HG02943 (cell line): Measurements from ENCODE around the gene NMNAT3.

Source experiments
- ATAC-seq: cut with Tn5 transposase; IDR thresholded peaks from one replicate; pipeline ENCODE4 v1.9.1; 2021; ENCODE audit warnings: mild to moderate bottlenecking, low read depth, moderate library complexity; ENCODE audit not compliant: unreplicated experiment

The NMNAT3 gene

DNA sequence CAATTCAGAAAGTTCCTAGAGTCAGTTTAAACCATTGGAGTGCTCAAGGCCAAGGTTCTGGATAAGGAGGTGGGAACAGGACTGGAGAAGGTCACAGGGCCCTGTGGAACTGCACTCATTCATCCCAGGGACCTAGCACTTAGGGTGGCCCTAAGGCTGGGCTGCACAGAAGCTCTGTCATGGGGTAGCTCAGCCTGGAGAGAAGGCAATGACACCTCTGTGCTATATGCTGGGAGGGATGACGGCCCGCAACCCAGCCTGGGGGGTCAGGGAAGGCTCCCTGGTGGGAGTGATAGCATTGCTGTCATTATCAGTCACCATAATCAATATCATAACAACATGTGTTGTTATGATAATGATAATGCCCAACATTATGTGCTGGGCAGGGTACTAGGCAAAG, 151.6 kb downstream of the NMNAT3 start:
- ATAC-seq = no peak

DNA sequence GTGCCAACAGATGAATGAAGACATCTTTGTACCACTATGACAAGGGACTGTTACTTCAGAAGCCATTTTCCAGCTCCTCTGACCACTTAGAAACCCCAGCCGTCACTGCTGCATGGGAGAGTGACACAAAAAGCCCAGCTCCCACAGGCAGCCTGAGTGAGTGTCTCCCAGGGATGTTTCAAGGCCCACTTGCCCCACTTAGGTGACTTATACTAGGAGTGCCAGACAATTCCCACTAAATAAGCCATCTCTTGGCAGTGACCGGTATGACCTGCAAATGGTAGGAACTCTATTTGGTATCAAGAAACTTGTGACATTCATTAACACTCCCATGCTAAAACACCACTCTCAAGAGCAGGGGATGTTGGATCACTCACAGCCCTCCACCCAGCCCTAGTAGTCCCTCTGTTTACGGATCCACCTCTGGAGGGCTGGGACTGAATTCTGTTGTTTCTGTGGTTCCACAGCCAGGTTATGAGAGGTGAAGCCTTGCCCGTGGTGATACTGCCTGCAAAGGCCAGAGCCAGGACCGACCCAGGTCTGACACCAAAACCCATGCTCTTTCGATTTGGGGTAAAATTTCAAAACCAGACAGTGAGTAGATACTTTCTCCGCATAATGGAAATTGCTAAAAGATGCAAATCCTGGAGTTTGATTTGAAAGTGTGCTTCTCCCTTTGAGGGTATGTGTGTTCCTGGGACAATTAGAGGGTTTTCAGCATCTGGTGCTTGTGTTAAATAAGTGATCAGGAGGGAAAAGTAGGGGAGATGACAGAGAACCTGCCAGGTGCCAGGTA, 152.7 kb downstream of the NMNAT3 start:
- ATAC-seq = no peak

DNA sequence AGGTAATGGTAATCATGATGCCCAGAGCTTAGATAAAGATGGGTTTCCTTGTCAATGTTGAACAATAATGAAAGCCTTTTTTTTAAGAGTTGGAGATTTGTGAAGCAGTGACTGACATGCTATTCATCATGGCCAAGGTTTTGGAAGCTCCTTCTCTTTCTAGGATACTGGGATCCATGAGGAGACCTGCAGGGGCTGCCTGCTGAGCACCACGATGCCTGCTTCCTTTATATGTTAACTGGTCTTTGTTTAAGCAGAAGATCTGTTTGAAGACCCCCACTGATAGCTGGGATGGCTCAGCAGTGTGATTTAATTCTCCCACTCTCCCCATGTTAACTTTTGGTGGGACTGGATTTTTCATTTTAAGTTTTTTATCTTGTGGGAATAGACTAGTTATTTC, 154.1 kb downstream of the NMNAT3 start:
- ATAC-seq = no peak

DNA sequence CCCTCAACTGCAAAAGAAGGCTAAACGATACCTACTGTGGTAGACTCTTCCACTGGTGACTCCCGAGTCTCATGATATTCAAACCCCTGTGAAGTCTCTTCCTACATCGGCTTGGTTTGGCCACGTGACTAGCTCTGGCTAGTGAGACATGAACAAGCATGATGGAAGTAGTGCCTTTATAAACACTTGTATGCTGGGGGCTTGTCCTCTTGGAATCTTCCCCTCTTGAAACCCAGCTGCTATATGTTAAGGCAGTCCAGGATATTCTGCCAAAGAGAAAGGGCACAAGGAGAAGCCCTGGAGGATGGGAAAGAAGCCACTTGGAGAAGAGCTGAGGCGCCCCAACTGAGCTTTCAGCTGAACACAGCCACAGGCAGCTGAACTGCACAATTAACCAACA, 154.6 kb downstream of the NMNAT3 start:
- no peak for ATAC-seq

DNA sequence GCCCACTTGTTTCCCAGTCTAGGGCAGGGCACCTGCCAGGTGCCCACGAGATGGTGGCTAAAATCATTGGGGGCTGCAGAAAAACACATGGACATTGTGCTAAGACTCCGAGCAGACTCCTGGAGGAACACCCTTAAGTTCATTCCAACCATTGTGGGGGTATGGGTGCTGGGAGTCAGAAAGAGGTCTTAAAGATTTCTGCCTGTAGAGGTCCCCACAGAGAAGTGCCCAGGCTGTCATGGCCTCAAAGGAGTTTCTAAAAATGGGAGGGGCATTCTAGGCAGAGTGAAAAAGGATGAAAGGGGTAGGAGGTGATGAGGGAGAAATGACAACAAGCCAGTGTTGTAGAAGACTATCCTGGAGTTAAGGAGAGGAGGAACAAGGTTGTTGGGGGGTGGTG, 155.4 kb downstream of the NMNAT3 start:
- no peak for ATAC-seq

DNA sequence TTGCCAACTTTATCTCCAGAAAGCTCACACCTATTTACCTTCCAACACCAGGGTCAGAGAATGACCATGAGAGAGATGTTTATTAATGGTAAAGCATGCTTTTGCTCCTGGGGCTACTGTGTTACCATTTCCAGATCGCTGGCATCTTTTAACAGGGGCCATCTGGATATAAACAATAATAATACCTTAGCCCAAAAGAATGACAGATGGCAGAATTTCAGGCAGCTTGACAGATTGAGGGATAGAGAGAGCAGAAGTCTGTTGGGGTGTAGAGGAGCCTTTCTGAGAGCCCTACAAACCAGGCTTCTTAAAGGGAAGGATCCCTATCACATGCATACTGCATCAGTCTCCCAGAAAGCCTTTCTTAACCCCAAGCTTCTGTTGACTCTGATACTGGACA, 156.0 kb downstream of the NMNAT3 start:
- no peak for ATAC-seq

DNA sequence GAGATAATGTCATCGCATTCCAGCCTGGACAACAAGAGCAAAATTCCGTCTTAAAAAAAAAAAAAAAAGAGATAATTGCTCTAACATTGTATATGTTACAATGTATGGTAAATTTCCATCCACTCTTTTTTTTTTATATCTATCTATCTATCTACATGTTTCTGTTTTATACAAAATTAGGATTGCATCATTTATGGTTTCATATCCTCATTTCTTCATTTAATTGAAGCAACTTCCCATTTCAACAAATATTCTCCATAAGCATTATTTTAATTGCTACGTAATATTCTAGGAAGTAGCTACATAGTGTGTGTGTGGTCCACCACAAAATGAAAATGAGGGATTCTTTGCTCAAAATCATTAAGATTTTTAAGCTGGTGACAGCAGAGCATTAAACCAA, 156.6 kb downstream of the NMNAT3 start:
- no peak for ATAC-seq

DNA sequence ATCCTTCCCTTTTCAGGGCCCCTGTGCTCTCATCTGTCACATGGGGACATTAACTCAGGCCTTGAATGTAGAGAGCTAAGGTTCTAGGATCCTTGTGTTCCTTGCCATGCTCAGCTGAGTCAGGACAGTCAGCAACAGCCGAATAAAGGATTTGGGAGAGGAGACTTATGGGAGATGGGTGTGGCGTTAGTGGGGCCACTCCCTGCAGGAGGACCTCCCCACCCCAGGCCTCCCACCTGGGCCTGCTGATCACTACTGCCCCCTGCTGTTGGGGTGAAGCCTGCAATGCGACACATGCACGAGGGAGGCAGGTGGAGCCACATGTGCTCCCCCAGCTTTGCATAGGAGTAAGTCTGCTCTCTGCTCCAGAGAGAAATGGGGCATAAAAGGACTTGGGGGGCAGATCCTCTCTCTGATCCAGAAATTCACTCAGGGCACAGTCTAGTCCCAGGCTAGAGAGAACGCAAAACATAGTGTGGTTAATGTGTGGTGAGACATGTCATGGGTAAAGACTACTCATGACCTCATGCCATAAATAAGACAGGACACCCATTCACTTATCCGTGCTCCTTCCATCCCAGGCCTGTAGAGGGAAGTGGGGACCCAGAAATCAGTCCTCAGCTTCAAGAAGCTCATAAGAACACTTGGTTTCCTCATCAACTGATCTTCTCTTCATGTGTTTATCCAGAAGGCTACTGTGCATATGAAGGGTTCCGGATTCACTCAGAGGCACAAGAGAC, 157.6 kb downstream of the NMNAT3 start:
- no peak for ATAC-seq

DNA sequence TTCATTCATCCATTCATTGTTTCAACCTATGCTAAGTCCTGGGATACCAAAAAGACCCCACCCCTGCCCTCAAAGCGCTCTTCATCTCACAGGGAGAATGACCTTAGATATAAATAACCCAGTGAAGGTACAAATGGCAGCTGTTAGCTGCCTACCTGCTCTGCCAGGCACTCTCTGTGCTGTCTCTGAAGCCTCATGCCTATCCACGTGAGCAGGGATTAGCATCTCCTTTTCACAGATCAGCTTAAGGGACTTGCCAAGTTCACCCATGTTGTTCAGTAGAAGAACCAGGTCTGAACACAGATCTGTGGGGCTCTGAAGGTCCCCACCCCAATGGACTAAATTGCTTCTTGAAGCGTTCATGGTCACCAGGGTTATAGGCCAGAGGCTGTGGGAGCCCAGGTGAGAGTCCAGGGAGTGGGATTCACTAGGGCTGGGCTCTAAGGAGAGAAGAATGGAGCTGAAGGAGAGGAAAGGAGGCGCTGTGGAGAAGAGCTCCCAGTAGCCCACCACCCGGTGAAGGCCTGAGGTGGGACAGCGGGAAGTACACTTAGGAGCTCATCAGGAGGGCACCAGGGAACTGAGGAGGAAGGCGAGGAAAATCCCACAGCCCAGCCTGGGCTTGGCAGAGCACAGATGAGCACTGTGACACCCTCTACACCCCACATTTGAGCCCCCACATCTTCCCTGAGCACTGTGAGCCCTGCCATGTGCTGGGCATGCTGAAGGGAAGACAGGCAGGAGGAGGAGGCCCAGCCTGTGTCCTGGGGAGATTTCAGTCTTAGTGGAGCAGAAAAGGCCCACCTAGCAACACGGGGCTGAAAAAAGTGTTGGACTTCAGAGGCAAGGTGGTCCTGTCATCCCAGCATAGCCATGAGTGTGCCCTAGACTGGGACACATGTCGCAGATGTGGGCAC, 158.6 kb downstream of the NMNAT3 start:
- no peak for ATAC-seq

DNA sequence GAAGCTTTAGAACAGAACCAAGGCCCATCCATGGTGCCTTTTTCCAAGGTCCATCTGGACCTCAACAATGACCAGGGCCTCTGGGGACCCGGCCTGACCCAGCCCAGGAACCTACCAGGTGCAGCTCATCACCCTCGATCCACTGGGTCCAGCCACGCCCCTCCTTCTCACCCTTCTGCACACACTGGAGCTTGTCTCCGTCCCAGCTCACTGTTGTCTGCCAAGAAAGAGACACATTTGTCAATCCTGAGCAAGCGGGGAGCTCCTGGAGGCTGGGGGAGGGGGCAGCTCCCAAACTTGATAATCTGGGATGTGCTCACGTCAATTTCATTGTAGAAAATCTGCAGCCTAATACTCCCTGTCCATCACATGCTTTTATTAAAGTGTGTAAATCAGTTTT, 159.5 kb downstream of the NMNAT3 start:
- no peak for ATAC-seq

DNA sequence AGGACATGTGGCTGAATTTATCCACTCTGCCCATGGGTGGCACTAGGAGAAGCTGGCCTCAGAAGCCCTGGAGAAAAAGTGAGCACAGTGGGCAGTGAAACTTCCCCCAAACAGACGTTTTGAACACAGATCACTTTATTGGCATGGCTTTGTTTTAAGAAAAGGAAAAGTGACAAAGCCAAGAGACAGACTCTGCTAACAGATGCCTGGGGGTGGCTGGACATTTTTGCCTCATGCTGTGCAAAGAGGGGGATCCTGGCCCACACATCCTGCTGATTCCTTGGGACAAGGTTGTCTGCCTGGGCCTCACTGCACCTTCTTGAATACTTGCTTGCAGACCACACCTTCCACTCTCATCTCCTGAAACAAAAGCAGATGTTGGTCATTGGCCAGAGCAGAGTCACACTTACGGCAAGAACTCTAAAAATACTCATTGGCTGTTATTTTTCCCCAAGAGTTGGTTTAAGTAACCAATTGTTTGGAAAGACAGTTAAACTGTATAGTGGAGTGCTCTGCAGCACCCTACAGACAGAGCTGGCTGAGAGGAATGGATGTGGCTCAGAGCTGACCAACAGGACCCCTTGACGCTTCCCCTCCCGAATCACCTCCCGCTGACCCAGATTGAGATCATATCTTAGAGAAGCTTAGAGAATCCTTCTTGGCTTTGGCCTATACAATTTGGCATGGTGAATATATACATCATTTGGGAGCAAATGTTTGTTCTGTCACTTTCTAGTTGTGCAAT, 160.3 kb downstream of the NMNAT3 start:
- ATAC-seq = no peak

DNA sequence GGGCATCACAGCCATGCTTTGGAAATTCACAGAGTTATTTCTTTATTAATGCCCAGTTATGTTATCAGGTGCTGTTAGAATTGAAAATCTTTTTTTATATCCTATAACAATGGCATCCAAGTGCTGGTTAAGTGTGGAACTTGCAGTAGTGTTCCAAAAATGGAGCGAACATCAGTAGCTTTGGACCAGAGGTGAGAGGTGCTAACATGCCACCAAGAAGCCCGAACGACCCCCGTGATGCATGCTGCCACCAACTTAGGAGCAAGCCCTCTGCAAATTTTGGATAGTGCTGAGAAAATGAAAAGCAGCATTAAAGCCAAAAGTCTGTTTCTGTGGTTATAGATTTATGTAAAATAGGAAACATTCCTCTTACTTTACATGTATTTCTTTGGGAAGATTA, 163.0 kb downstream of the NMNAT3 start:
- no peak for ATAC-seq
